ENCODE measurements around the gene KCNJ18.
"Not testable (repeated sequence)": the region's sequence is repeated elsewhere in the genome, so short reads cannot be mapped to it uniquely, and the experiment has no call there.

The KCNJ18 gene

GRCh38 chr17:21703891-21704872, 11.9 kb downstream of the KCNJ18 start:
- H3K9ac ChIP-seq (ENCODE audit: low read length in 5 of 5); H3K27ac ChIP-seq (ENCODE audit: low read depth, low read length); H3K9me3 ChIP-seq (ENCODE audit: control insufficient read depth in 5 of 5, low read length in 5 of 5); H3K4me3 ChIP-seq (ENCODE audit: low read depth in 1 of 5, low read length in 5 of 5); H3K4me1 ChIP-seq (ENCODE audit: control insufficient read depth in 5 of 5, insufficient read depth in 5 of 5, low read length in 5 of 5); H3K36me3 ChIP-seq (ENCODE audit: control insufficient read depth in 5 of 5, insufficient read depth in 5 of 5, low read length in 5 of 5); H3K27me3 ChIP-seq (ENCODE audit: control insufficient read depth in 5 of 5, insufficient read depth in 4 of 5, low read length in 5 of 5): not testable (repeated sequence)

GRCh38 chr17:21705021-21705601, 12.8 kb downstream of the KCNJ18 start:
- Histone ChIP-seq H3K9me3 (ENCODE audit: control insufficient read depth in 5 of 5, low read length in 5 of 5) (peaks cover 0 to 2% (median 0%) of the 10 kb centered on the region in 5 donors), H3K27me3 (ENCODE audit: control insufficient read depth in 5 of 5, insufficient read depth in 4 of 5, low read length in 5 of 5) (no peaks in the 10 kb centered on the region), H3K36me3 (ENCODE audit: control insufficient read depth in 5 of 5, insufficient read depth in 5 of 5, low read length in 5 of 5) (no peaks in the 10 kb centered on the region), H3K4me1 (ENCODE audit: control insufficient read depth in 5 of 5, insufficient read depth in 5 of 5, low read length in 5 of 5) (no peaks in the 10 kb centered on the region), H3K9ac (ENCODE audit: low read length in 5 of 5) (no peak overlapping the region), H3K4me3 (ENCODE audit: low read depth in 1 of 5, low read length in 5 of 5) (no peak overlapping the region), H3K27ac (ENCODE audit: low read depth, low read length) (no peak overlapping the region)

GRCh38 chr17:21705746-21706145, 13.4 kb downstream of the KCNJ18 start:
- not testable (repeated sequence) for H3K27me3 ChIP-seq (ENCODE audit: control insufficient read depth in 5 of 5, insufficient read depth in 4 of 5, low read length in 5 of 5); H3K4me3 ChIP-seq (ENCODE audit: low read depth in 1 of 5, low read length in 5 of 5); H3K36me3 ChIP-seq (ENCODE audit: control insufficient read depth in 5 of 5, insufficient read depth in 5 of 5, low read length in 5 of 5); H3K4me1 ChIP-seq (ENCODE audit: control insufficient read depth in 5 of 5, insufficient read depth in 5 of 5, low read length in 5 of 5); H3K27ac ChIP-seq (ENCODE audit: low read depth, low read length); H3K9me3 ChIP-seq (ENCODE audit: control insufficient read depth in 5 of 5, low read length in 5 of 5); H3K9ac ChIP-seq (ENCODE audit: low read length in 5 of 5)

- H3K4me1 ChIP-seq (ENCODE audit: control insufficient read depth in 5 of 5, insufficient read depth in 5 of 5, low read length in 5 of 5); H3K27me3 ChIP-seq (ENCODE audit: control insufficient read depth in 5 of 5, insufficient read depth in 4 of 5, low read length in 5 of 5); H3K27ac ChIP-seq (ENCODE audit: low read depth, low read length); H3K9me3 ChIP-seq (ENCODE audit: control insufficient read depth in 5 of 5, low read length in 5 of 5); H3K9ac ChIP-seq (ENCODE audit: low read length in 5 of 5); H3K4me3 ChIP-seq (ENCODE audit: low read depth in 1 of 5, low read length in 5 of 5); H3K36me3 ChIP-seq (ENCODE audit: control insufficient read depth in 5 of 5, insufficient read depth in 5 of 5, low read length in 5 of 5): not testable (repeated sequence)
Measured at GRCh38 chr17:21706546-21706945, 14.2 kb downstream of the KCNJ18 start.

- not testable (repeated sequence) for H3K4me1 ChIP-seq (ENCODE audit: control insufficient read depth in 5 of 5, insufficient read depth in 5 of 5, low read length in 5 of 5); H3K36me3 ChIP-seq (ENCODE audit: control insufficient read depth in 5 of 5, insufficient read depth in 5 of 5, low read length in 5 of 5); H3K4me3 ChIP-seq (ENCODE audit: low read depth in 1 of 5, low read length in 5 of 5); H3K27me3 ChIP-seq (ENCODE audit: control insufficient read depth in 5 of 5, insufficient read depth in 4 of 5, low read length in 5 of 5); H3K9ac ChIP-seq (ENCODE audit: low read length in 5 of 5); H3K9me3 ChIP-seq (ENCODE audit: control insufficient read depth in 5 of 5, low read length in 5 of 5); H3K27ac ChIP-seq (ENCODE audit: low read depth, low read length)
Measured at GRCh38 chr17:21707131-21707530, 14.8 kb downstream of the KCNJ18 start.

GRCh38 chr17:21707711-21708611, 15.6 kb downstream of the KCNJ18 start:
- not testable (repeated sequence) for H3K4me3 ChIP-seq (ENCODE audit: low read depth in 1 of 5, low read length in 5 of 5); H3K27me3 ChIP-seq (ENCODE audit: control insufficient read depth in 5 of 5, insufficient read depth in 4 of 5, low read length in 5 of 5); H3K9ac ChIP-seq (ENCODE audit: low read length in 5 of 5); H3K9me3 ChIP-seq (ENCODE audit: control insufficient read depth in 5 of 5, low read length in 5 of 5); H3K4me1 ChIP-seq (ENCODE audit: control insufficient read depth in 5 of 5, insufficient read depth in 5 of 5, low read length in 5 of 5); H3K36me3 ChIP-seq (ENCODE audit: control insufficient read depth in 5 of 5, insufficient read depth in 5 of 5, low read length in 5 of 5); H3K27ac ChIP-seq (ENCODE audit: low read depth, low read length)

GRCh38 chr17:21708612-21709535, 16.6 kb downstream of the KCNJ18 start:
- H3K4me3 ChIP-seq (ENCODE audit: low read depth in 1 of 5, low read length in 5 of 5); H3K27me3 ChIP-seq (ENCODE audit: control insufficient read depth in 5 of 5, insufficient read depth in 4 of 5, low read length in 5 of 5); H3K9ac ChIP-seq (ENCODE audit: low read length in 5 of 5); H3K27ac ChIP-seq (ENCODE audit: low read depth, low read length); H3K36me3 ChIP-seq (ENCODE audit: control insufficient read depth in 5 of 5, insufficient read depth in 5 of 5, low read length in 5 of 5); H3K4me1 ChIP-seq (ENCODE audit: control insufficient read depth in 5 of 5, insufficient read depth in 5 of 5, low read length in 5 of 5); H3K9me3 ChIP-seq (ENCODE audit: control insufficient read depth in 5 of 5, low read length in 5 of 5): not testable (repeated sequence)

GRCh38 chr17:21709994-21710393, 17.7 kb downstream of the KCNJ18 start:
- not testable (repeated sequence) for H3K27ac ChIP-seq (ENCODE audit: low read depth, low read length); H3K4me3 ChIP-seq (ENCODE audit: low read depth in 1 of 5, low read length in 5 of 5); H3K36me3 ChIP-seq (ENCODE audit: control insufficient read depth in 5 of 5, insufficient read depth in 5 of 5, low read length in 5 of 5); H3K4me1 ChIP-seq (ENCODE audit: control insufficient read depth in 5 of 5, insufficient read depth in 5 of 5, low read length in 5 of 5); H3K27me3 ChIP-seq (ENCODE audit: control insufficient read depth in 5 of 5, insufficient read depth in 4 of 5, low read length in 5 of 5); H3K9me3 ChIP-seq (ENCODE audit: control insufficient read depth in 5 of 5, low read length in 5 of 5); H3K9ac ChIP-seq (ENCODE audit: low read length in 5 of 5)

- H3K4me3 ChIP-seq (ENCODE audit: low read depth in 1 of 5, low read length in 5 of 5); H3K27ac ChIP-seq (ENCODE audit: low read depth, low read length); H3K36me3 ChIP-seq (ENCODE audit: control insufficient read depth in 5 of 5, insufficient read depth in 5 of 5, low read length in 5 of 5); H3K27me3 ChIP-seq (ENCODE audit: control insufficient read depth in 5 of 5, insufficient read depth in 4 of 5, low read length in 5 of 5); H3K9me3 ChIP-seq (ENCODE audit: control insufficient read depth in 5 of 5, low read length in 5 of 5); H3K4me1 ChIP-seq (ENCODE audit: control insufficient read depth in 5 of 5, insufficient read depth in 5 of 5, low read length in 5 of 5); H3K9ac ChIP-seq (ENCODE audit: low read length in 5 of 5): not testable (repeated sequence)
Measured at GRCh38 chr17:21710486-21710885, 18.2 kb downstream of the KCNJ18 start.

Measured in subcutaneous abdominal adipose tissue (tissue), 5 donors.